RPMI8226 (cell line): ENCODE measurements around the gene NUP43.
A peak's percentile ranks its signal among the peaks of the same experiment; 100 is the strongest.
"Not testable (repeated sequence)": the region's sequence is repeated elsewhere in the genome, so short reads cannot be mapped to it uniquely, and the experiment has no call there.

Experiments
- DNase-seq: peaks from one replicate; pipeline ENCODE4 v3.0.0-alpha.2; 2015

Gene NUP43, protein sequence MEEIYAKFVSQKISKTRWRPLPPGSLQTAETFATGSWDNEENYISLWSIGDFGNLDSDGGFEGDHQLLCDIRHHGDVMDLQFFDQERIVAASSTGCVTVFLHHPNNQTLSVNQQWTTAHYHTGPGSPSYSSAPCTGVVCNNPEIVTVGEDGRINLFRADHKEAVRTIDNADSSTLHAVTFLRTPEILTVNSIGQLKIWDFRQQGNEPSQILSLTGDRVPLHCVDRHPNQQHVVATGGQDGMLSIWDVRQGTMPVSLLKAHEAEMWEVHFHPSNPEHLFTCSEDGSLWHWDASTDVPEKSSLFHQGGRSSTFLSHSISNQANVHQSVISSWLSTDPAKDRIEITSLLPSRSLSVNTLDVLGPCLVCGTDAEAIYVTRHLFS

GRCh38 chr6:149746147-149746946 is at the start of gene NUP43:
NUP43 (minus strand) TSS chr6:149746529; CDS start chr6:149746495, 34 bp downstream.
- peak; percentile 93 for DNase-seq

DNA sequence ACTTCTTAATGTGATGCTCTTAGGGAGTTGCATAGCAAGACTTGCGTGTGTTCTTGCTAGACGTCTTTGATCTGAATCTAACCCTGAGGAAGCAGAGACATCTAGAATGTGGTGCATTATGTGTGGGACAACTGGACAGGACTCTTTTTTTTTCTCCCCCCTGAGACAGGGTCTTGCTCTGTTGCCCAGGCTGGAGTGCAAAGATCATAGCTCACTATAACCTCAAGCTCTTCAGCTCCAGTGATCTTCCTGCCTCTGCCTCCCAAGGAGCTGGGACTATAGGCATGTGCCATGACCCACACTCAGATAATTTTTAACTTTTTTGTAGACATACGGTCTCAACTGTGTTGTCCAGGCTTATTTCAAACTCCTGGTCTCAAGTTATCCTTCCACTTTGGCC is 37.2 kb upstream of the NUP43 start:
- no peak for DNase-seq

DNA sequence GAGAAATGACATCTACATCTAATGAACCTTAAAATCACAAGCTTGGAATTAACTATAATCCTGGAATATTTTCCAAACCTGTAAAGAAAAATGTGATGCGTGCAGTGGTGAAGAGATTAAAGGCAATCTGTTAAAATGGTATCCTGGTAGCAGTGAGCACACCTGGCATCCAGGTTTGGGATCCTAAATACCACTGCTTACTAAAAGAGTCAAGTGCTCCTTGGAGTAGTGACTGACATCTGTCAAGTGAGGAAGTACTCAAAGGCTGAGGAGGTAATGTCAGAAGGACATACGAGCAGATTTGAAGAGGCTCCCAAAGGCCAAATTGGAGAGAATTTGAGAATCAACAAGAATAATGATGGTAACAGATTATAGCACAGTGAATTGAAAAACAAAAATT is 36.0 kb upstream of the NUP43 start:
- DNase-seq, result no peak

- no peak for DNase-seq
Measured at GRCh38 chr6:149781715-149782114, 35.4 kb upstream of the NUP43 start.

DNA sequence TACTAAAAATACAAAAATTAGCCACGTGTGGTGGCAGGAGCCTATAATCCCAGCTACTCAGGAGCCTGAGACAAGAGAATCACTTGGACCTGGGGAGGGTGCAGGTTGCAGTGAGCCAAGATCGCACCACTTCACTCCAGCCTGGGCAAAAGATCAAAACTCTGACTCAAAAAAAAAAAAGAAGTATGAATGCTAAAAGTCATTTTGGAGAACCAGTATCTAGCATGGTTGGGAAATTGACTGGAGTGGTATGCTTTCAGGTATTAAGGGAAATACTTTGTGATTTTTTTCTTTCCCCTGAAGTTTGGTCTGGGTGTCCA is 33.3 kb upstream of the NUP43 start:
- no peak for DNase-seq

- DNase-seq, result no peak
Measured at GRCh38 chr6:149777624-149778023, 31.3 kb upstream of the NUP43 start.

GRCh38 chr6:149771925-149772324 is 25.6 kb upstream of the NUP43 start:
- DNase-seq, result no peak

DNA sequence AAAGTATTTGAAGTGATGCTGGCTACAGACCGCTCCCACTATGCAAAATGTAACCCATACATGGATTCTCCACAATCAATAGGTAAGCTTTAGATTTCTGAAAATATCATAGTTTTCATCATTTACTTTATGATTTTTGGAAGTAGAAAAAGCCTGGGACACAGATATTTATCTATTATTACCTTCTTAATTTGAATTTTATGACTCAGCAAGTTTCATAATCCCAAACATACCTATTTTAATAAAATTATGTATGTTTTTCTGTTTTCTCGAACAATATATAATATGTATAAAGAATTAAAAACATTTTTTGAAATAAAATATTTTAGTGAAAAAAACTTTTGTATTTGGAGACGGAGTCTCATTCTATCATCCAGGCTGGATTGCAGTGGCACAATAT is 24.9 kb upstream of the NUP43 start:
- no peak for DNase-seq

GRCh38 chr6:149769676-149770075 is 23.3 kb upstream of the NUP43 start:
- no peak for DNase-seq

DNA sequence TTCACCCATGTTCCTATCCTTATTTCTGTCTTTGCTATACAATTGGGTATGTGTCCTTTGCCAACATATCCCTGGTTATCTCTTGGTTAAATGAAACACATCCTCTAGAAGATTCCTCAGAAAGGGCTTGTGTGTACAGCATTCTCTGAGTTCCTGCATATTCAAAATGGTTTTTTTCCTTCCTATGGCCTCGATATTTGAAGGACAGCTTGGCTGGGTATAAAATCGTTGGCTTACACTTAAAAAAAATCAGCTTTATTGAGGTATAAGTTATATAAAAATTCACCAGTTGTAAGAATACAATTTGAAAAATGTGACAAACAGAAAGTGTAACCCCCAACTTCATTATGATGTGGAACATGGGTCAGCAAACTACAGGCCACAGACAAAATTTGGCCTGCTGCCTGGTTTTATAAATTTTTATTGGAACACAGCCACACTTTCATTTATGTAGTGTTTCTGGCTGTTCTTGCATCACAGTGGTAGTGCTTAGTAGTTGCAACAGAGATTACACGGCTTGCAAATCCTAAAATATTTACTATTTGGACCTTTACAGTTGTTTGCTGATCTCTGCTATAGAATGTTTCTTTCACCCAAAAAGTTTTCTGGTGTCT is 19.9 kb upstream of the NUP43 start:
- DNase-seq, result peak; percentile 76

DNA sequence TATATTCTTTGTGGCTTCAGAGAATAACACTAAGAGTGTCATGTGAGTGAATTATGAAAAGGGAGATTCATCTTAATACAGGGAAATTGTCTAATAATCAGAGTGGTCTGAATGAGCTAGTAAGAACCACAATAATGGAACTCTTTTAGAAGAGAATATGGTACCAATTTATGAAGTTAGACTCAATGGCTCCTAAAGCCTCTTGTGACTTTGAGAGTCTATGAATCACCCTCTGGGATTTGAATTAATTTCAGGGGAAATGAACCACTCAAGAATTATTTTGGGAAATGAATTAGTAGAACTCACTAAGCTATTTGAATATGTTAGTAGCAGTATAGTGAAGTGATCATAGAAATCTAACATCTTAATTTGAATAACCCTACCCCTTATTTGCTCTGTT is 17.5 kb upstream of the NUP43 start:
- no peak for DNase-seq

- DNase-seq, result peak; percentile 10
Measured at GRCh38 chr6:149761438-149761837, 15.1 kb upstream of the NUP43 start.

DNA sequence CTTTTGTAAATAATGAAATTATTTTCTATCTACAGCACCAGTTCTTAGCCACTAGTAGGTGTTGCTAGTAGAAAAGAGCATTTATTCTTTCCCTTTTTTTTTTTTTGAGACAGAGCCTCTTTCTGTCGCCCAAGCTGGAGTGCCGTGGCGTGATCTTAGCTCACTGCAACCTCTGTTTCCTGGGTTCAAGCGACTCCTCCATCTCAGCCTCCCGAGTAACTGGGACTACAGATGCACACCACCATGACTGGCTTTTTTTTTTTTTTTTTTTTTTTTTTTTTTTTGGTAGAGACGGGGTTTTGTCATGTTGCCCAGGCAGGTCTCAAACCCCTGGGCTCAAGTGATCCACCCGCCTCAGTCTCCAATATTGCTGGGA is 9.9 kb upstream of the NUP43 start:
- DNase-seq, result no peak

- DNase-seq, result no peak
Measured at GRCh38 chr6:149755300-149756260, 9.3 kb upstream of the NUP43 start.

- no peak for DNase-seq
Measured at GRCh38 chr6:149754548-149754947, 8.2 kb upstream of the NUP43 start.

DNA sequence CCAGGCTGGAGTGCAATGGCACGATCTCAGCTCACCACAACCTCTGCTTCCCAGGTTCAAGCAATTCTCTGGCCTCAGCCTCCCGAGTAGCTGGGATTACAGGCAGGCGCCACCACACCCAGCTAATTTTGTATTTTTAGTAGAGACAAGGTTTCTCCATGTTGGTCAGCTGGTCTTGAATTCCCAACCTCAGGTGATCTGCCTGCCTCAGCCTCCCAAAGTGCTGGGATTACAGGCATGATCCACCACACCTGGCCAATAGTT is 7.0 kb upstream of the NUP43 start:
- DNase-seq, result not testable (repeated sequence)

- DNase-seq, result no peak
Measured at GRCh38 chr6:149752600-149753373, 6.5 kb upstream of the NUP43 start.

DNA sequence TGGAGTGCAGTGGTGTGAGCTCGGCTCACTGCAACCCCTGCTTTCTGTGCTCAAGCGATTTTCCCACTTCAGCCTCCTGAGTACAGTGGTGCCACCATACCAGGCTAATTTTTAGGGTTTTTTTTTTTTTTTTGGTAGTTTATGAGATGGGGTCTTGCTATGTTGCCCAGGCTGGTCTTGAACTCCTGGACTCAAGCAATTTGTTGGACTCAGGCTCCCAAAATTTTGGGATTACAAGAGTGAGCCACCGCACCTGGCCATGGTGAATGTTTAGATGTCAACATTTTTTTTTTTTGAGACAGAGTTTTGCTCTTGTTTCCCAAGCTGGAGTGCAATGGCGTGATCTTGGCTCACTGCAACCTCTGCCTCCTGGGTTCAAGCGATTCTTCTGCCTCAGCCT is 5.6 kb upstream of the NUP43 start:
- DNase-seq, result not testable (repeated sequence)

GRCh38 chr6:149751239-149751638 is 4.9 kb upstream of the NUP43 start:
- DNase-seq, result no peak

DNA sequence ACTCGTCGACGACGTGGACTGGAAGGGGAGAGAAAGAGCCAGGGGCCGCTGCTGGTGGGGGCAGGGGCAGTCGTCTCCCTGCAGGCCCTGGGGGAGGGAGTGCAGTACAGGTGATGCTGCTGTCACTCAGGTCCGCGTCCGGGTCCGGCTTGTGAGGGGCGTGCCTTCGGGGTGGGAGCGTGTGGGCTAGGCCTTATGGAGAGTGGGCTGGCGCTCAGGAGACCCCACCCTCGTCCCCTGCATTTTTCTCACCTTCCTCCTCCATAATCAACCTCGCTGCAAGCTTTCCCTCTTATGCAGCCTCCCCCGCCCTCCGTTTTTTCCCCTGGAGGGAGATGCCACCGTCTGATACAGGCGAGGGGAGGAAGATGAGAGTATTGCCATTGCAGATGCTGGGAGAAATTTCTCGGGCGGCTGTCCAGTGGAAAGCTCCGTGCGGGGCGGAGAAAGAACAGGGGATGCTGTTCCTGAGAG is 3.8 kb upstream of the NUP43 start:
- DNase-seq, result peak; percentile 43

DNA sequence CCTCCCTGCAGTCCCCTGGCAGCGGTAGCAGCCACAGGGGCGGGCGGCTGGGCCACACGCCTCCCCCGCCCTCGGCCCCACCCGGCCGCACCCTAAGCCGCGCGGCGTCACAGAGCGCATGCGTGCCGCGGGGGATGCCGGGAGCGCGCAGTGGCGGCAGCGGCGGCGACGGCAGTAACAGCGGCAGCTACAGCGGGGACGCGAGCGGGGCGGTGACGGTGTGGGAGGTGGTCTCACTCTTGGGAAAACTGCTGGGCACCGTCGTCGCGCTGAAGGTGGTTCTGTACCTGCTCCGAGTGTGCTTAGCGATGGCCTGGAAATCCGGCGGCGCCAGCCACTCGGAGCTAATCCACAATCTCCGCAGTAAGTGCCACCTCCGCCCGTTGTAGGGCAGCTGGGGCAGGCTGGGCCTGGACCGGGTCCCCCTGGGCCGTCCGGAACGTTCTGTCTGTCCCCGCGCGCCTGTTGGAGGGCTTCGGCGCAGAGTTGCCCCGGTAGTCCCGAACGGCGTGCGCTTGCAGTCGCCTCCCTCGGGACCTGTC is 3.3 kb upstream of the NUP43 start, which contains the start of gene PCMT1:
Gene PCMT1 (plus strand): TSS at position 148 of the 542 bp plus-strand sequence. CDS start 161 bp downstream, at position 309.
- peak; percentile 92 for DNase-seq
